GM18909 (cell line): ENCODE measurements around the gene ZNF557.
A peak's percentile ranks its signal among the peaks of the same experiment; 100 is the strongest.

Experiments used
- ATAC-seq: cut with Tn5 transposase; IDR thresholded peaks from one replicate; pipeline ENCODE4 v1.9.1; 2021; ENCODE audit warnings: mild to moderate bottlenecking; ENCODE audit not compliant: unreplicated experiment, poor library complexity

Gene ZNF557

GRCh38 chr19:7072541-7072940, 3.0 kb downstream of the ZNF557 start:
- no peak for ATAC-seq

- ATAC-seq = no peak
Observed at GRCh38 chr19:7074705-7075282, 5.3 kb downstream of the ZNF557 start.

GRCh38 chr19:7076151-7076550, 6.6 kb downstream of the ZNF557 start:
- no peak for ATAC-seq

- ATAC-seq = no peak
Observed at GRCh38 chr19:7078008-7078407, 8.5 kb downstream of the ZNF557 start.

- ATAC-seq = no peak
Observed at GRCh38 chr19:7083076-7083956, 13.8 kb downstream of the ZNF557 start.

GRCh38 chr19:7088999-7089398, 19.5 kb downstream of the ZNF557 start:
- no peak for ATAC-seq

GRCh38 chr19:7098096-7098495, 28.6 kb downstream of the ZNF557 start:
- ATAC-seq = no peak

GRCh38 chr19:7098701-7099596, 29.4 kb downstream of the ZNF557 start:
- ATAC-seq = peak; percentile 82

GRCh38 chr19:7099597-7099921, 30.1 kb downstream of the ZNF557 start:
- ATAC-seq = no peak

GRCh38 chr19:7101498-7102253, 32.2 kb downstream of the ZNF557 start:
- ATAC-seq = no peak

GRCh38 chr19:7104747-7105447, 35.4 kb downstream of the ZNF557 start:
- ATAC-seq = no peak

GRCh38 chr19:7106711-7107657, 37.5 kb downstream of the ZNF557 start:
- no peak for ATAC-seq

- no peak for ATAC-seq
Observed at GRCh38 chr19:7109678-7110289, 40.3 kb downstream of the ZNF557 start.

- ATAC-seq = no peak
Observed at GRCh38 chr19:7112675-7113074, 43.2 kb downstream of the ZNF557 start.

- ATAC-seq = no peak
Observed at GRCh38 chr19:7113233-7113632, 43.7 kb downstream of the ZNF557 start.

GRCh38 chr19:7115721-7116120, 46.2 kb downstream of the ZNF557 start:
- ATAC-seq = no peak

GRCh38 chr19:7117248-7117647, 47.7 kb downstream of the ZNF557 start:
- no peak for ATAC-seq

- no peak for ATAC-seq
Observed at GRCh38 chr19:7119582-7119981, 50.1 kb downstream of the ZNF557 start.
